GM21447 (cell line): ENCODE data around the gene CTNNA3.
A peak's percentile ranks its signal among the peaks of the same experiment; 100 is the strongest.

Source experiments
- ATAC-seq: cut with Tn5 transposase; IDR thresholded peaks from one replicate; pipeline ENCODE4 v1.9.1; 2021; ENCODE audit not compliant: unreplicated experiment

Gene CTNNA3

GRCh38 chr10:67666416-67667034 is 29.5 kb downstream of the CTNNA3 start:
- no peak for ATAC-seq

- ATAC-seq: no peak
Observed at GRCh38 chr10:67665491-67665890, 30.5 kb downstream of the CTNNA3 start.

- ATAC-seq: no peak
Observed at GRCh38 chr10:67664942-67665341, 31.1 kb downstream of the CTNNA3 start.

GRCh38 chr10:67663449-67664087 is 32.4 kb downstream of the CTNNA3 start:
- ATAC-seq: no peak

GRCh38 chr10:67662415-67662814 is 33.6 kb downstream of the CTNNA3 start:
- ATAC-seq: no peak

GRCh38 chr10:67659497-67659896 is 36.5 kb downstream of the CTNNA3 start:
- no peak for ATAC-seq

- no peak for ATAC-seq
Observed at GRCh38 chr10:67657775-67658174, 38.2 kb downstream of the CTNNA3 start.

- ATAC-seq: no peak
Observed at GRCh38 chr10:67650558-67650957, 45.4 kb downstream of the CTNNA3 start.

GRCh38 chr10:67648613-67649229 is 47.3 kb downstream of the CTNNA3 start:
- no peak for ATAC-seq

GRCh38 chr10:67630904-67631303 is 65.1 kb downstream of the CTNNA3 start:
- no peak for ATAC-seq

GRCh38 chr10:67629461-67629971 is 66.5 kb downstream of the CTNNA3 start:
- no peak for ATAC-seq

- no peak for ATAC-seq
Observed at GRCh38 chr10:67622984-67623383, 73.0 kb downstream of the CTNNA3 start.

- ATAC-seq: no peak
Observed at GRCh38 chr10:67622511-67622910, 73.5 kb downstream of the CTNNA3 start.

- ATAC-seq: no peak
Observed at GRCh38 chr10:67621834-67622233, 74.2 kb downstream of the CTNNA3 start.

GRCh38 chr10:67618116-67618515 is 77.9 kb downstream of the CTNNA3 start:
- ATAC-seq: no peak

- ATAC-seq: peak; percentile 92
Observed at GRCh38 chr10:67612577-67613537, 83.1 kb downstream of the CTNNA3 start.

GRCh38 chr10:67612176-67612575 is 83.8 kb downstream of the CTNNA3 start:
- no peak for ATAC-seq

GRCh38 chr10:67609996-67610793 is 85.8 kb downstream of the CTNNA3 start:
- ATAC-seq: no peak

GRCh38 chr10:67608001-67608400 is 88.0 kb downstream of the CTNNA3 start:
- ATAC-seq: no peak

- no peak for ATAC-seq
Observed at GRCh38 chr10:67607472-67607871, 88.5 kb downstream of the CTNNA3 start.
